Measurements from ENCODE around the gene MEI1.
A peak's percentile ranks its signal among the peaks of the same experiment; 100 is the strongest.

The MEI1 gene

GRCh38 chr22:41838842-41839618 lies 139.7 kb downstream of the MEI1 start:
- DNase-seq (no peak), ATAC-seq (no peak)
- Mint-ChIP-seq H3K9me3 (no peaks in the 10 kb centered on the region), H3K4me3 (no peak overlapping the region), H3K27ac (peak overlapping the region; percentile 10), H3K36me3 (ENCODE audit: low read depth) (peaks cover 55% of the 10 kb centered on the region), H3K27me3 (no peaks in the 10 kb centered on the region), H3K4me1 (peaks cover 73% of the 10 kb centered on the region)

- no peak for ATAC-seq
- no peaks in the 10 kb centered on the region for H3K9me3 Mint-ChIP-seq
- no peak overlapping the region for H3K4me3 Mint-ChIP-seq
- no peaks in the 10 kb centered on the region for H3K27me3 Mint-ChIP-seq
- peaks cover 53% of the 10 kb centered on the region for H3K36me3 Mint-ChIP-seq (ENCODE audit: low read depth)
- H3K4me1 Mint-ChIP-seq, result peaks cover 74% of the 10 kb centered on the region
- no peak for DNase-seq
- no peak overlapping the region for H3K27ac Mint-ChIP-seq
Observed at GRCh38 chr22:41840216-41840615, 140.9 kb downstream of the MEI1 start.

DNA sequence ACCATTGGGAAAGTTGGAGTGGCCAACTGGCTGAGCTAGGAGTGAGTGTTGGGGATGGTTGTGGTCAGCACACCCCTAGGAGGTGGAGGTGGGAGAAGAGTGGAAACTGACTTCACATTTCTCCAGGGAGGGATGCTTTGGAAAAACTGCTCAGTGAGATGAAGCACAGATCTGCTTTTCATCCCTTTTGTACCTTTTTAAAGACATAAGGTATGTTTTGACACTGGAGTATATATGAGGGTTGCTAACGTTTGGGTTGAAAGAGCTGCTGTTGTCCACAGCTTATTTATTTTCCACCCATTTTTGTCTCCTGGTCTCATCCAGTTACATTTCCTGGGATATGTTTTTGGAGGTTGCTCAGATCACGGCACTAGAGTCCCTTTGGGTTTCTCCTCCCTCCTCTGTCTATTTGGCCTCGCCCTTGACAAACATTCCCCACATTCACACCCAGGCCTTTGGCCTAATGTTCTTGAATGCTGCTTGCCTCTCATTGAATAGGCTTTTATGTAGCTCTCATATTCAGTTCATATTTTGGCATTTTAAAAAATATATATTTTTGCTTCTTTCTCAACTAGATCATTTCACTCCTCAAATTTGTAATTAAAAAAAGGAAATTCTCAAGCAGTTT lies 141.9 kb downstream of the MEI1 start:
- Mint-ChIP-seq H3K36me3 (ENCODE audit: low read depth) (peaks cover 48% of the 10 kb centered on the region), H3K9me3 (no peaks in the 10 kb centered on the region), H3K27ac (no peak overlapping the region), H3K27me3 (no peaks in the 10 kb centered on the region), H3K4me1 (peaks cover 78% of the 10 kb centered on the region), H3K4me3 (no peak overlapping the region)
- DNase-seq (no peak), ATAC-seq (no peak)

GRCh38 chr22:41842996-41843970 lies 144.0 kb downstream of the MEI1 start:
- Mint-ChIP-seq H3K9me3 (no peaks in the 10 kb centered on the region), H3K27me3 (no peaks in the 10 kb centered on the region), H3K4me1 (peaks cover 80% of the 10 kb centered on the region), H3K4me3 (peak overlapping the region; percentile 2), H3K27ac (peak overlapping the region; percentile 58), H3K36me3 (ENCODE audit: low read depth) (peaks cover 34% of the 10 kb centered on the region)
- DNase-seq (no peak), ATAC-seq (peak; percentile 91)

- ATAC-seq (no peak), DNase-seq (no peak)
- peak overlapping the region; percentile 34 for H3K27ac Mint-ChIP-seq
- H3K4me1 Mint-ChIP-seq, result peaks cover 79% of the 10 kb centered on the region
- H3K9me3 Mint-ChIP-seq, result no peaks in the 10 kb centered on the region
- H3K36me3 Mint-ChIP-seq (ENCODE audit: low read depth), result peaks cover 28% of the 10 kb centered on the region
- H3K27me3 Mint-ChIP-seq, result no peaks in the 10 kb centered on the region
- H3K4me3 Mint-ChIP-seq, result no peak overlapping the region
Observed at GRCh38 chr22:41844036-41844435, 144.7 kb downstream of the MEI1 start.

DNA sequence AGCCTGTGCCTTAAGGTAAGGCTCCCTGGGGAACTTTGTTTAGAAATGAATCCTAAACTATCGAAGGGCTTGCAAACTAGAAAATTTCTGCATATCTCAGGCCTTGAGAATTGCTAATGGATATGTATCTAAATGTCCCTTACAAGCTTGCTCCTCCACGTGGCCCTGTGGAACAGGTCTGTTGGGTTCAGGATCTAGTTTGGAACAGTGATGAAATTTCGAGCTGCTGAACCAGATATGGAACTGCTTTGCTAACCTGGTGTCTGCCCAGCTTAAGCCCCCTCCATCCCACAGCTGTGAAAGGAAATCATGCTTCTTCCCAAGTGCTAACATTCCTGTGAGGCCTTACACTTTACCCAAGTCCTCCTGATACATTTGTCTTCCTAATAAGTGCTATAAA lies 145.2 kb downstream of the MEI1 start:
- Mint-ChIP-seq H3K36me3 (ENCODE audit: low read depth) (peaks cover 26% of the 10 kb centered on the region), H3K4me1 (peaks cover 76% of the 10 kb centered on the region), H3K27ac (no peak overlapping the region), H3K4me3 (no peak overlapping the region), H3K27me3 (no peaks in the 10 kb centered on the region), H3K9me3 (no peaks in the 10 kb centered on the region)
- DNase-seq (no peak), ATAC-seq (no peak)

- Mint-ChIP-seq H3K27me3 (no peaks in the 10 kb centered on the region), H3K4me3 (no peak overlapping the region), H3K27ac (no peak overlapping the region), H3K36me3 (ENCODE audit: low read depth) (peaks cover 26% of the 10 kb centered on the region), H3K4me1 (peaks cover 77% of the 10 kb centered on the region), H3K9me3 (no peaks in the 10 kb centered on the region)
- ATAC-seq (no peak), DNase-seq (no peak)
Observed at GRCh38 chr22:41845380-41846267, 146.3 kb downstream of the MEI1 start.

DNA sequence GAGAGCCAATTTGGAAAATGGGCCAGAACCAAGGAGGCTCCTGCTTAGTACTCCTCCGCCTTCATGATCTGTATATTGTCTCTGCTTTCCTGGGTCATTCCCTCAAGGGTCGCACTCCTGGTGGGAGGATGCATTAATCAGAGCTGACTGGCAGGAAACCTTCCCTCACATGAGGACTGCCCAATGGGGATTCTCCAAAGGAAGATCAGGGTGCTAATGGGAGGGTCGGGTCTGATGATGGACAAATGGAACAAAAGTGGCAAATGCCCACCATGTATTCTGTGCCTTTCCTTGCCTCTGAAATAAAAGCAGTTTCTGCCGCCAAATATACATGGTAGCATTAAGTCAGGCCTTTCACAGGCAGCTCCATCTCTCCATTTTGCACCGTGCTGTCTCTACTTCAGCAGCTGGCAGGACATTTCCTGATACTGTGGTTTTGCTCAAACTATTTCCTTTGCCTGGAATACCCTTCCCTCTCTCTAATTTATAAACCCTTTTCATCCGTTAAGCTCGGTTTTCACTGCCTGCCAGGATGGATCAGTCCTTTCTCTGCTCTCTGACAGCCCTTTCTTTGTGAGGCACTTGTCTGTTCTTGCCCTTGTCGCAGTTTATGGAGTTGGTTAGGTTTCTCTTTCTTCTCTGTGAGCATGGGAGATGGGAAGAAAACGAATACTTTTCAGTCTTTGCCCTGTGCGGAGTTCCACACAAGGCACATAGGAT lies 147.1 kb downstream of the MEI1 start:
- H3K27me3 Mint-ChIP-seq, result no peaks in the 10 kb centered on the region
- peaks cover 24% of the 10 kb centered on the region for H3K36me3 Mint-ChIP-seq (ENCODE audit: low read depth)
- H3K9me3 Mint-ChIP-seq, result no peaks in the 10 kb centered on the region
- peaks cover 71% of the 10 kb centered on the region for H3K4me1 Mint-ChIP-seq
- no peak for DNase-seq
- ATAC-seq, result no peak
- H3K4me3 Mint-ChIP-seq, result no peak overlapping the region
- H3K27ac Mint-ChIP-seq, result peak overlapping the region; percentile 24

- no peak for ATAC-seq
- H3K27me3 Mint-ChIP-seq, result no peaks in the 10 kb centered on the region
- no peak overlapping the region for H3K4me3 Mint-ChIP-seq
- H3K9me3 Mint-ChIP-seq, result no peaks in the 10 kb centered on the region
- DNase-seq, result no peak
- H3K36me3 Mint-ChIP-seq (ENCODE audit: low read depth), result peaks cover 24% of the 10 kb centered on the region
- H3K27ac Mint-ChIP-seq, result peak overlapping the region; percentile 24
- peaks cover 66% of the 10 kb centered on the region for H3K4me1 Mint-ChIP-seq
Observed at GRCh38 chr22:41847300-41847699, 148.0 kb downstream of the MEI1 start.

- peaks cover 25% of the 10 kb centered on the region for H3K36me3 Mint-ChIP-seq (ENCODE audit: low read depth)
- H3K4me1 Mint-ChIP-seq, result peaks cover 60% of the 10 kb centered on the region
- DNase-seq, result no peak
- H3K27me3 Mint-ChIP-seq, result no peaks in the 10 kb centered on the region
- no peaks in the 10 kb centered on the region for H3K9me3 Mint-ChIP-seq
- ATAC-seq, result no peak
- H3K4me3 Mint-ChIP-seq, result no peak overlapping the region
- no peak overlapping the region for H3K27ac Mint-ChIP-seq
Observed at GRCh38 chr22:41848468-41848867, 149.2 kb downstream of the MEI1 start.
